Suppressor macrophage (primary cell): Measurements from ENCODE around the gene PAGE4.

Experiments used
- DNase-seq, 4 experiments: peaks; one replicate each; pipeline ENCODE4 v3.0.0-alpha.2; 2020 to 2022
- total RNA-seq, 17 experiments: gene quantifications; one replicate each; lab custom pipeline; 2026; ENCODE audit warnings: mixed read lengths in 6 of 17, inconsistent platforms in 3 of 17; lab: John Stamatoyannopoulos, UW

PAGE4 gene, protein sequence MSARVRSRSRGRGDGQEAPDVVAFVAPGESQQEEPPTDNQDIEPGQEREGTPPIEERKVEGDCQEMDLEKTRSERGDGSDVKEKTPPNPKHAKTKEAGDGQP
- 0 to 0.33 (median 0) reads per million in 17 experiments for total RNA-seq

DNA sequence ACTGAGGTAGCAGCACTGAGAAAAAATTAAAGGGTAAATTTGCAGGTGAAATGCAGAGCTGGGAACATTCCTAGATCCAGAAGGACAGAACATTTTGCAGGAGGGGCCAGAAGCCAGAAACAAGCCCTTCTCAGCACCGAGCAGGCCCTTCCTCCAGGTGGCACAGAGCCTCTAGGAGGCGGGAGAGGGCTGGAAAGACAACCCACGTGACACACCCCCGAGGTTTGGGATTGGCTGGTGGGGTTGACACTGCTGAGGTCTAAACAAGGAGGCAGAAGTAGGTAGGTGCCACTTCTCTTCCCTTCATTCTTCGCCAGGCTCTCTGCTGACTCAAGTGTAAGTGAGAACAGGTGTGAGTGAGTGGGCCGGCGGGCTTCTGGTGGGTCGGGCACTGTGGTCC lies at the start of gene PAGE4:
Gene PAGE4, plus strand, starts transcription at position 288 of the 400 bp plus-strand sequence. CDS start 1,126 bp downstream, outside the sequence.
- no peak for DNase-seq

DNA sequence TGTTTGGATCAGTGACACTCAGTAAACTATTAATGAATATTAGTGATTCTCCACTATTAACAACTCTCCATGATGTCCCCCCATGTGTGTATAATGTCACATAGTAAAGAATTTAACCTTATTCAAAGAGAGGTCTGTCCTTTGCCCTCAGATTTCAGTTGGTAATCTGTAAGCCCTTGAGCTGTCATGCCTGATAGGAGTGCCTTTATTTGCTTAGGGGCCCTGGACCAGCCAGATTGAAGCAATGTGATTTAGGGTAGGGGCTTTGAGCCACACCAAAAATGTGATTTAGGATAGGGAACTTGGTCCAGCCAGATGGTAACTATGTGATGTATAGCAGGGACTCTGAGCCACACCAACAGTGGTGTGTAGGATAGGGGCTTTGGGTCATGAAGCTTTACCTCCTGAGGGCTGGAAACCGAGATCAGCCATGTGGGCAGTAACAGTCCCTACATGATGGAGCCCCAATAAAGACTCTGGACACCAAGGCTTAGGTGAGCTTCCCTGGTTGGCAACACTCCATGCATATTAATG lies 44.3 kb upstream of the PAGE4 start:
- no peak for DNase-seq

DNA sequence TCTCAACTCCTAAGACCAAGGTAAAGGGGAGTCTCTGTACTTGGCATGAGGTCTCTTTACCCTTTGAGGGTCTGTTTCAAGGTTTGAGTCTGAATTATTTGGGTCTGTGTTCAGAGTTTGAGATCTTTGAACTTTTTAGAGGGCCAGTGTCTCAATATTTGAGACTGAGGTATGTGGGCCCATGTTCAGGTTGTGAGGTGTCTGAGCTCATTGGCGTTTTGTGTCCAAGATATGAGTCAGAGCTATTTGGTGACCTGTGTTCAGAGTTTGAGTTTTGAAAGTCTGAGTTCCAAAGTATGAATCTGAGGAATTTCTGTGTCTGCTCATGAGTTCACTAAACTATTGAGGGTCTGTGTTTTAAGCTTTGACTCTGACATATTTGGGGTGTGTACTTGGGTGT lies 36.7 kb upstream of the PAGE4 start:
- DNase-seq, result no peak

DNA sequence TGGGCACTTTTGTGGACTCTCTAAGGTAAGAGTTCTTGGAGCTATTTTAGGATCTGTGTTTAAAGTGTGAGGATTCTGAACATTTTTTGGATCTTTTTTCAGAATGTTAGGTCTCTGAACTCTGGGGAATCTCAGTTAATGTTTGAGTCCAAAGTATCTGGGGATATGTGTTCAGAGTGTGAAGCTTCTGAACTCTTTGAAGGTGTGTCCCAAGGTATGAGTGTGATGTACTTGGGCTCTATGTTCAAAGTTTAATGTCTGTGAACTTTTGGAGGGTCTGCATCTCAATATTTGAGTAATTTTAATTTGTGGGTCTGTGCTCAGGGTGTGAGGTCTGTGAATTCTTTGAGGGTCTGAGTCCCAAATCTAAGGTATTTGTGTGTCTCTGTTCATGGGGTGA lies 35.4 kb upstream of the PAGE4 start:
- no peak for DNase-seq

DNA sequence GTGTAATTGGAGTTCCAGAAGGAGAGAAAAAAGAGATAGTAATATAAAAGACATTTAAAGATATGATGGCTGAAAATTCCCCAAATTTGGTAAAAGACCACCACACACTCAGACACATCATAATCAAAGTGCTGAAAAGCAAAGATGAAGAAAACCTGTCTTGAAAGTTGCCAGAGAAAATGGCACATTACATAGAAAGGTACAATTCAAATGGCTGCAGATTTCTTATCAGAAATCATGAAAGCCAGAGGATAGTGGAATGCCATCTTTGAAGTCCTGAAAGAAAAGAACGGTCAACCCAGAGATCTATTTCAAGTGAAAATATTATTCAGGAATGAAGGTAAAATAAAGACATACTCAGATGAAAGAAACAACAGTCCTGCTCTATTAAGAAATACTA lies 29.3 kb upstream of the PAGE4 start:
- no peak for DNase-seq

DNA sequence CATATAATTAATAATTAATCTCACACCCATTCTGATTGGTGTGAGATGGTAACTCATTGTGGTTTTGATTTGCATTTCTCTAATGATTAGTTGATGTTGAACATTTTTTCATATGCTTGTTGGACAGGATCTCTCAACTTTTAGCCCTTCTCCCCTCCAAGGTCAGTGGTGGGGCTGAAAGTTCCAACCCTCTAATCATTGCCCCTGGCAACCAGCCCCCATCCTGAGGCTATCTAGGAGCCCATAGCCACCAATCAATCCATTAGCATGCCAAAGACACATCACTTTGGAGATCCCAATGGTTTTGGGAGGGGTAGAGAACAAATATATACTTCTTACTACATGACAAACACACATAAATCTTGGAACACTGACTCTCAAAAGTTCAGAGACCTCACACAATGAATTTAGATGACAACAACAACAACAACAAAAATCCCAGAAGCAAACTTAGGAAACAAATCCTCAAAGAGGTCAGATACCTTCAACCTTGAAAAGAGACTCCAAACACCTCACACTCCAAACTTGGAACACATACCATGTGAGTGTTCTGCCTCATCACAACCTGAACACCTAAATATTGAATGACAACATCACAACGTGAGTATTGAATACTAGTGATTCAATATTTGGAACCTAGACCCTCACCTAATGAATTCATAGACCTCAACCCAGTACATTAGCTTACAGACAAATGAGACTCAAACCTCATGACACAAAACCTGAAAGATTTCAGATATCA lies 19.0 kb upstream of the PAGE4 start:
- peak in 1 of 4 experiments; percentile 0 for DNase-seq

DNA sequence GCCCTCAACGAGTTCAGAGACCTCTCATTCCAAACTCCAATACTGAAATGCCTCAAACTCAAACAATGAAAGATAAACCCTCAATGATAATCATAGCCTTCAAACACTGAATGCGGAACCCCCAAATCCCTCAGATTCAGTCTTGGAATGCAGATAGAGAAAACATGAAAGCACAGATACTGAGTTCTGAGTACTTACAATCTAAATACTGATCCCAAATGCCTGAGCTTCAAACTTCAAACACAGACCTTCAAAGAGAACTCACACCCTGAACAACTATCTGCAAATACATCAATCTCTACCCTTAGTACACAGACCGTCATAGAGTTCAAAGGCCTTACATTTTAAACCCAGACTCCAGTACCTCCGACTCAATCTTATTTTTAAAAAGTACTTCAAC lies 16.9 kb upstream of the PAGE4 start:
- no peak for DNase-seq

DNA sequence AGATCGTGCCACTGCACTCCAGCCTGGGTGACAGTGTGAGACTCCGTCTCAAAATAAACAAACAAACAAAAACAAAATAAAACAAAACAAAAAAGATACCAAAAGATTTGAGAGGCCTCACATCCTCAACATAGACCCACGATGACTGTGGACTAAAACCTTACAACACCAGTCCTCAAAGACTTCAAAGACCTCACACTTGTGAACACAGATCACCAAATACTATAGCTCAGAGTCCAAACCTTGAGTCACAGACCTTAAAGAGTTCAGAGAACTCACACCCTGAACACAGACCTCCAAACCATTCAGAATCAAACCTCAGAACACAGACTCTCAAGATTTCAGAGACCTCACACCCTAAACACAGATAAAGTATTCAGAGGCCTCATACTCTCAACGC lies 12.7 kb upstream of the PAGE4 start:
- no peak for DNase-seq

DNA sequence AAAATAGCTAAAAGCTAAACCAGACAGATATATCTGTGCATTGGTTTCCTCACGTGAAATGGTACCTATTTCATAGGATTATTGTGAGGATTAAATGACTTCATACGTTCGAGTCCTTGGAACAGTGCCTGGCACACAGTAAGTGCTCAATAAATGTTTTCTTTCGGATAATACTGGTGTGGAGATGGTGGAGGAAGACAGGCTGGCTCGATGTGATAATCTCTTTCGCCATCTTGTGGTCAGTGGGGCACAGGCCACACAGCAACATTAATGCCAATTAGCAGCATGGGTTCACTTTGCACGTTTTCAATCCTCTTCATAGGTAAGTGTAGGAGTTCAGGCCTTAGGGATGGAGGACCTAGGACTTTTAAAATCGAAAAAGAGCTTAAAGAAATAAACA lies 9.3 kb downstream of the PAGE4 start:
- DNase-seq, result peak; percentile 21 to 42 (median 32)

DNA sequence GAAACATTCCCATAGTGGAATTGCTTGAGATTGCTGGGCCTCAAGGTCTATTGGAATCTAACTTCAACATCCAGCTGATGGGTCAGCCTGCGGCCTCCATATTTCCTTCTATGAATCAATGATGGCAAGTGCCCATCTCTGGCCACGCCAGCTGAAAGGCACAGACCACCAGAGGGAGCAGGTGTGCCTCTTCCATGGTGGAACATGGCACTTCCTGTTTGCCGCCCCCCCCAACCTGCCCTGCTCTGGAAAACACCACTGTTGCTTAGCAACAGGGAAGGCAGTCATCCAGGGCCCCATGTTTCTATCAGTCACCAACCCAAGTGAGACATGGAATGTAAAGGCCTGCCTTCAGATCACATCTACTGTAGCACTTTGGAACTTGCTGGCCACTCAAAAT lies 11.6 kb downstream of the PAGE4 start:
- DNase-seq, result peak; percentile 24 to 54 (median 50)

DNA sequence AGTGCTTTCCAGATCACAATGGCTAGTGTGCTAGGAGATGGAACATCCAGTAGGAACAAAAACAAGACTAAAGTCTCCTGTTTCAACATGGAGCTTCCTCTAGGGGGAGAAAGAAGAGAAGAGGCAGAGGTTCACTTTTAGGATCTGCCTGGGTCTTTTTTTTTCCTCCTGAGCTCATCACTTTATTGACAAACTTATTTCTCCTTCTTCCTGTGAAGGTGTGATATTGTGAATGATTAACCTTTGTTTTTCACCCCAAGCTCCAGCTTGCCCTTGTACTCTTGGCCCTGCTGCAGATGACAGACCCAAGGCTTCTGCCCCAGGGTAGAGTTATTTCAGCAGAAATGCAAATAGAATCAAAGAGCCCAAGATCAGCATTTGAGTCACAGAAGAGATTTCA lies 13.5 kb downstream of the PAGE4 start:
- DNase-seq, result peak in 1 of 4 experiments; percentile 5

DNA sequence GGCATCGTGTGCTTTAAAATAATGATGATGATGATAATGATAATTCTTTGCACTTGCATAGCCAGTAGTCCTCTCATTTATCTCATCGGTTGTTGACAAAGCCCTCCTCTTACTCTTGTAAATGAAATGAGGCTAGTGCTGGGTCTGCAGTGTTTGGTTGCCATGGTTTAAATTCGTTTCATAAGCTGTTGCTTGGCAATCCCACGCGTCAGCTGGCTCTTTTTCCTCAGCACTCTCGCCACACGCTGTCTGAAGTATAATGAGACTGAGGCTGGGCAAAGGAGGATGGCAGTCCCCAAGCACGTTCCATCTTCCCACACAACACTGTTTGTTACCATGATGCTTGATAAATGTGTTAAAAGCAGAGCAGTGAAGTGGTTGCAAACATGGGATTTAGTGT lies 15.5 kb downstream of the PAGE4 start:
- no peak for DNase-seq

DNA sequence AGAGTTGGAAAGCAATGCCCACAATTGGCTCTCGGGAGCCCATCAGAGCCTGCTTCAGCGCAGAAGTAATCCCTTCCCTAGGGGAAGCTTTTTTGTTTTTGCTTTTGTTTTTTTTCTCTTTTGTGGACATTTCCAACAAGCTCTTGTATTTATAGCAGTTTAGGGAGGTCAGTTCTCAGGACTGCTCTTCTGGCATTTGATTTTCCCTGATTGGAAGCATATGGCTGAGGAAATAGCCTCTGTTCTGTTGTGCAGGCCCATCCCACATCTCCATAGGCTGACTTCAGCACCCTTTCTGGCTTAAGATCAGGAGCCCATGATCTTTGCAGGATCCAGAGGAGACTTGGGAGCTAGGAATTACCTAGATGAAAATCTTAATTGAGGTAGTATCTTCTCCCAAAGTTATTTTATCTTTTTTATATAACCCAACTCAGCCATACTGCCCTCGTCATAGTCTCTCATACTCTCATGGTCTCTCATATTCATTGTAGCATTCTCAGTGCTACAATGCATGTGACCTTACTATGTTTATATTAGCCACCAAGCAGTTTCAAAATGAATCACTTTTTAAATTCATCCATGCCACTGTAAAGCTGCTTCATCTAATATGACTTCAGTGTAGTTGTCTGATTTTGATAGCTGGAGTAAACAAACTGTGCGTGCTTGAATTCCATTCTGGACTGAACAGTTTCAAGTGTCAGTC lies 16.7 kb downstream of the PAGE4 start:
- no peak for DNase-seq

DNA sequence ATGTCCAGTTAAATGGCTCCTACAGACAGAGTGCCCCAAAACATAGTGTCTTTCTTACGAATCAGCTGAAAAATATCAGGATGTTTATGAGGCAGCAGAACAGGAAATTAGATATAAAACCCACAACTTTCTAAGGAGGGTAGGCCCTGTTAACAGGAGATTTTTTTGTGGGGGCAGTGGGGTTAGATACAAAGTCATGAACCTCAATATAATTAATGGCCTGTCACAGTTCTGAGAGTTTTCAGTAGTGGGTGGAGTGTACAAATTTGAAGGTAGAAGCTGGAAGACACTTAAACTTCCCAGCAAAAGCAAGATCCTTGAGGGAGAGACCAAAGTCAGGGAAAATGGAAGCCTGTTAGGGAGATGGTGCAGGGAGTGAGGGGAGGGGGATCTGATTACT lies 17.4 kb downstream of the PAGE4 start:
- DNase-seq, result no peak

DNA sequence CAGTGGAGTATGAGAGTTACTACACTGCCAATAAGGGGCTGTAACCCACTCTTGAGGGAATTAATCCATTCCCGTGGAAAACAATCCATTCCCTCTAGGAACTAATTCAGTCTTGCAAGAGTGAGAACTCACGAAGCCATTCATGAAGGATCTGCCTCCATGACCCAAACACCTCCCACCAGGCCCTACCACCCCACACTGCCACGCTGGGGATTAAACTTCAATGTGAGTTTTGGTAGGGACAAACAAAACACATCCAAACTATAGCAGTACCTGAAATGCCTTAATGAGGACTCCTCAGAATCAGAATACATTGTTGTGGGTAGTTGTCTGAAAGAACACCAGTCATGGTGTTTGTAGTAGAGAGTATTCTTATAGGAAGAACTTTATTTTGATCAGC lies 19.2 kb downstream of the PAGE4 start:
- DNase-seq, result no peak

DNA sequence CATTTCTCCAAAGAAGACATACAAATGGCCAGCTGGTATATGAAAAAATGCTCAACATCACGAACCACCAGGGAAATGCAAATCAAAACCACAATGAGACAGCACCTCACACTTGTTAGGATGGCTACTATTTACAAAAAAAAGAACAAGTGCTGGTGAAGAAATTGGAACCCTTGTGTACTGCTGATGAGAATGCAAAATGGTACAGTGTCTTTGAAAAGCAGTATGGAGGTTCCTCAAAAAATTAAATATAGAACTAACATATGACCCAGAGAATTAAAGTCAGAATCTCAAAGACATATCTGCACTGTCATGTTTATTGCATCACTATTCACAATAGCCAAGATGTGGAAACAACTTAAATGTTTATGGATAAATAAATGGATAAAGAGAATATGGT lies 20.9 kb downstream of the PAGE4 start:
- peak in 2 of 4 experiments; percentile 46 to 54 for DNase-seq

DNA sequence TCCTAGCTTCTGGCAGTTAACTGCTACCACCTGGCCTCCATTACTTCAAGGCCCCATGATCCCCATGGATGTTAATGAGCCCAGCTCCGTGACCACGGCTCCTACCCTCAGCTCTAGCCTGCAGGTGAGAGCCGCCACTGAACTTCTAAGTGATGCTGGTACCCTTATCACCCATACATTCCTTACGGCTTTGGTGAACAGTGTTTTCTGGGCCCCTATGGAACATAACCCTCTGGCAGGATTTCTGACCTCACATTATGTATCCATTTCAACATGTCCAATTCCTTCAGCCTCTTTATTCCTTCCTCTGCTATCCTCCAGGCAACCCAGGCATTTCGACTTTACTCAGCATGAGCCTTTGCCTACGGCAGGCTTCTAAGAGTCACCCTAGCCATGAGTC lies 24.6 kb downstream of the PAGE4 start:
- DNase-seq, result no peak

DNA sequence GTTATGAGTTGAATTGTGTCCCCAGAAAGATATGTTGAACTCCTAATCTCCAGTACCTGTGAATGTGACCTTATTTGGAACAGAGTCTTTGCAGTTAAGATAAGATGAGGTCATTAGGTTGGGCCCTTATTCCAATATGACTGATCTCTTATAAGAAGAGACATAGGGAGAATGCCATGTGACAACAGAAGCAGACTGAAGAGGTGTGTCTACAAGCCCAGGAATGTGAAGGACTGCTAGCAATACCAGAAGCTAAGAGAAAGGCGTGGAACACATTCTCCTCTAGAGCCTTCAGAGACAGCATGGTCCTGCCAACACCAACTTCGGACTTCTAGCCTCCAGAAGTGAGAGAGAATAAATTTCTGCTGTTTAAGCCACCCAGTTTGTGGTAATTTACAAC lies 27.7 kb downstream of the PAGE4 start:
- DNase-seq, result no peak

DNA sequence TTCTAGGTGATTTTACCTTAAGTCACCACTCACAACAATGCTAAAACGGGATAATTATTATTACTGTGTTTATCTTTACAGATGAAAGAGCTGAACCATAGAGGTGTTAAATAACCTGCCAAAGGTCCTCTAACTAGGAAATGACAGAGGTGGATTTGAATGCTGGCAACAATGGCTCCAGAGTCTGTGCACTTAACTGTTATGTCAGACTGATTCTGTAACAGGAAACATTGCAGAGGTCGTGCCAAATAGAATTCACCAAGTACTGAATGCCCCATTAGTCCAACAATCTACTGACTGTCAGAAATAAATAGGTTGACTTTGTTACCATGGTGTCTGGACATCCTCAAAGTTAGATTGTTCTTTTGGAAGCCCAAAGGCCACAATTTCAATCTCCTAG lies 29.2 kb downstream of the PAGE4 start:
- no peak for DNase-seq

DNA sequence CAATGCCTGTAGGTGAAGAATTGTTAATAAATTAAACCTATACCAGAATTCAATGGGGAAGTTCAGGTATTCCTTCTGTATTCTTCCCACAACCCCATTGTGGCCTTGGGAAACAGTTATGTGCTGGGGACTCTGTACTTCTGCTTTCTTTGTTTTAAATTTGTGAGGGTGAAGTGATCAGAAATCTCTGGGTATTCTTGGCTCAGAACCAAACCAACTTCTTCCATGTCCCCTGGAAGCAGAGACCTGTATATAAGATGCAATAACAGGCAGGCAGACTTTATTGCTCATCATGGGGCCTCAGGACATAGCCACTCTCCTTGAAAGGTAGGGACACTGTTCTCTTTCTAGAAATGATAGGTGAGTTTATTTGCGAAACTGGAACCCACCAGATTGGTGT lies 30.4 kb downstream of the PAGE4 start:
- peak in 1 of 4 experiments; percentile 13 for DNase-seq

DNA sequence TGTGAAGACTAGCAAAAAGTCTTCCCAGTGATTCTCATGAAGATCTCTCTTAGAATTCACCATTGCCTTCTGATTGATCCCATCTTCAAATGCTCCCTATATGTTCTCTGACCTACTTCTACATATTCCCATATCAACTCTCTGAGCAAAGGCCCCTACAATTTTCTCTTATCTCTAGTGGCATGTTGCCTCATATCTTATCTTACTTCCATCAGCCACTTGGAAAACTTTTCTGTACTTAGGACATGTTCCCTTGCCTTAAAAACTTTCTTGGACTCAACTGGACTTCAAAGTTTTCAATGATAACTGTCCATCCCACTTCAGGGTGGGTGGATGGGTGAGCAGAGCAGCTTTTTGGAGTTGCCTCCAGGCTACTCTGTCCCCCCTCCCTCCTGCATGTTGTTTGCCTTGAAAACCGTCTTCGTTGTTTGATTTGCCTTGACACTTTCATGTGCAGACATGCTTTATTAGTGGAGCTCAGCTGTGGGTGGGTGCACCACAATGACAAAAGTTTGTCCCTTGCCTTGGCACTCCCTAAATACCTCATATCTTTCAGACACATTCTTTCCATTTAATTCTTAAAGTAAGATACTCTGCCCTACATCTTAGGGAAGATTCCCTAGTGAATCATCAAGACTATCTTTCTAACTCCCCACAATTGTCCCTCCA lies 31.9 kb downstream of the PAGE4 start:
- DNase-seq, result no peak

DNA sequence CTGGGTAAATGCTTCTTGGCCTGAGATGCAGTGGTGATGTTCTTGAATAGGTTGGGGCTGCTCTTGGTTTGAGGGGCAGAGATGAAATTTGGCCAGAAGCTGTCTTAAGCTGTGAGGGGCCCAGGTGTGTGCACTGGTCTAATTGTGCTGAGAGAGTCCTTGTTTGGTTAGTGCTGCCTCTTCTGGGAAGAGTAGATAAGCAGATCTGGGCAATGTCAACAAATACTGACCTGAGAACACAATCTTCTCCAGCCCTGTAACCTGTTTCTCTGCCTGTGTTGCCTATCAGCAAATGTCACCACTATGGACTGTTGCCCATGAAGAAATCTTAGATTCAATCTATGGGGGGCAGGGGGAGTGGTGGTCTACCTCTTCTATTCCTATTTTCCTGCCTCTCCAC lies 33.0 kb downstream of the PAGE4 start:
- no peak for DNase-seq

DNA sequence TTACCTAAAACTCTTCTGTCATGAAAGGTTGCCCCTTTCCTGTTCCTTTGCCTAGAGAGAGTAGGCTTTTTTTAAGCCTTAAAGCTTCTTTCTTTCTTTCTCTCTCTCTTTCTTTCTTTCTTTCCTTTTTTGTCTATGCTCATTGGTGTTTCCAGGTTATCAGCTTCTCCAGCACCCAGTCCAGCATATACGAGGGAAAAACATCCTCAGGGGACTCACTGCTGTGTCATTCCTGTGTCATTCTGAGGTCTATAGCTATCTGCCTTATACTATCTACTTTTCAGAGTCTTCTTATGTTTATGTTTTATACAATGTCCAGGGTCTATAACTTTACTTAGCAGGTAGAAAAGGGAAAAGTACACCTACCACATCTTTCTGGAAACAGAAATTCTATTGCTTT lies 39.6 kb downstream of the PAGE4 start:
- DNase-seq, result no peak
